Coronary artery (tissue), 2 donors: ENCODE measurements around the gene PPM1D.

Source experiments
- DNase-seq: peaks from one replicate; pipeline ENCODE4 v3.0.0-alpha.2; 2017; ENCODE audit warnings: low spot score
- H3K27ac ChIP-seq, 2 donors: fragments of 200-600 bp; sonication (generic); one replicate each; pipeline ENCODE4 v1.5.1; 2016 to 2019
- H3K4me3 ChIP-seq: fragments of 200-600 bp; sonication (generic); 2 replicates; pipeline ENCODE4 v1.5.1; 2016; ENCODE audit warnings: mild to moderate bottlenecking, moderate library complexity
- CTCF ChIP-seq: fragments of 200-600 bp; sonication (generic); IDR thresholded peaks from one replicate; pipeline ENCODE4 v1.5.1; 2019; ENCODE audit warnings: antibody characterized with exemption

Gene PPM1D

GRCh38 chr17:60675997-60676396 is 76.0 kb downstream of the PPM1D start:
- no peak for TF ChIP-seq CTCF
- DNase-seq: no peak
- Histone ChIP-seq H3K4me3 (no peak overlapping the region), H3K27ac (no peak overlapping the region)

- peak overlapping the region; percentile 68 to 69 for H3K27ac ChIP-seq
- DNase-seq: no peak
- no peak for TF ChIP-seq CTCF
- peak overlapping the region; percentile 79 for H3K4me3 ChIP-seq
Observed at GRCh38 chr17:60676758-60677307, 76.8 kb downstream of the PPM1D start.

GRCh38 chr17:60677308-60678117 is 77.5 kb downstream of the PPM1D start, which contains the start of gene BCAS3:
Gene BCAS3, plus strand, starts transcription at chr17:60677851.
- TF ChIP-seq CTCF: no peak
- Histone ChIP-seq H3K27ac (peak within 1 kb of the TSS; percentile 68 to 85), H3K4me3 (peak within 1 kb of the TSS; percentile 79)
- peak; percentile 99 for DNase-seq

- H3K27ac ChIP-seq: peak overlapping the region; percentile 68 to 85
- no peak for DNase-seq
Observed at GRCh38 chr17:60678118-60678444, 78.1 kb downstream of the PPM1D start.

GRCh38 chr17:60679287-60679686 is 79.3 kb downstream of the PPM1D start:
- TF ChIP-seq CTCF: no peak
- no peak overlapping the region for H3K27ac ChIP-seq
- H3K4me3 ChIP-seq: no peak overlapping the region
- DNase-seq: no peak

More at GRCh38 chr17:60678118-60678444, 78.1 kb downstream of the PPM1D start:
- peak overlapping the region; percentile 79 for H3K4me3 ChIP-seq
- no peak for TF ChIP-seq CTCF

GRCh38 chr17:60680754-60681153 is 80.8 kb downstream of the PPM1D start:
- H3K4me3 ChIP-seq: no peak overlapping the region
- H3K27ac ChIP-seq: no peak overlapping the region
- DNase-seq: no peak
- no peak for TF ChIP-seq CTCF

- DNase-seq: no peak
- Histone ChIP-seq H3K27ac (no peak overlapping the region), H3K4me3 (no peak overlapping the region)
- no peak for TF ChIP-seq CTCF
Observed at GRCh38 chr17:60685437-60685836, 85.4 kb downstream of the PPM1D start.
